CD4-positive, alpha-beta T cell treated with Interleukin-15 for 4 hours (primary cell): ENCODE measurements around the gene PMIS2.
A peak's percentile ranks its signal among the peaks of the same experiment; 100 is the strongest.

Experiments used
- DNase-seq: peaks from one replicate; pipeline ENCODE4 v3.0.0-alpha.2; 2020; ENCODE audit warnings: low spot score

PMIS2 gene

GRCh38 chr19:35585848-35586247 is at the start of gene PMIS2:
Gene PMIS2 (plus strand): TSS chr19:35586173. CDS start chr19:35586260, 87 bp downstream.
- DNase-seq = no peak

- no peak for DNase-seq
Measured at GRCh38 chr19:35539314-35539713, 46.7 kb upstream of the PMIS2 start.

- no peak for DNase-seq
Measured at GRCh38 chr19:35539850-35540249, 46.1 kb upstream of the PMIS2 start.

GRCh38 chr19:35540356-35540927 is 45.5 kb upstream of the PMIS2 start:
- no peak for DNase-seq

- no peak for DNase-seq
Measured at GRCh38 chr19:35542209-35542608, 43.8 kb upstream of the PMIS2 start.

GRCh38 chr19:35543280-35544109 is 42.5 kb upstream of the PMIS2 start:
- no peak for DNase-seq

DNA sequence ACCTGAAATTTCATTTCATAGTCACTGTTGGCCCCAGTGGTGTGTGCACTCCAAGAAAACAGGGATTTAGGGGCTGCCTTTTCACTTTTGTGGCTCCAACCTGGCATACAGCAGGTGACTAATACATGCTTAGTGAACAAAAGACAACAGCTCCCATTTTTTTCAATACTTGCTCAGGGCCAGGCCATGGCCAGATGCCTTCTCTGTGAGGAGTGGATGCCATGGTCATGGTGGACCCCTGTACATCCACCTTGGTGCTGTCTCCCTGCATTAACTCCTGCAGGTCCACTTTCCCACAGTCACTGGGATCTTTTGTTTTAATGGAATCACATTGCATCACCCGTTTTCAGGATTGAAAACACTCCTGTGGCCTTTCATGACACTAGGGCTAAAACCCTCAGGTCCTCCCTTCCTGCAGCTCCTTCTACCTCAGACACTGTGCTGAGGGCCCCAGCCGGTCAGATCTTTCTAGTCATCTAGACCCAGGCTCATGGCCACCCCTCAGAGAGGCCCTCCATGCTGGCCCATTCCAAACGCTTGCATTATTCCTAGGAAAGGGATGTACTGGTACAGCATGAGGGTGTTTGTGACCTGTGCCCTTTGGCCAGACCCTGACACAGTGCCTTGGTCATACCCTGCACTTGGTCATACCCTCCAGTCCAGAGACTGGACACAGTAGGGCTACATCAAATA is 41.7 kb upstream of the PMIS2 start:
- DNase-seq = no peak

GRCh38 chr19:35545001-35545854 is 40.7 kb upstream of the PMIS2 start, which contains the start of gene TMEM147:
Gene TMEM147 (plus strand): TSS chr19:35545626. CDS start chr19:35545740, 114 bp downstream.
- DNase-seq = peak; percentile 78

GRCh38 chr19:35545855-35546381 is 40.1 kb upstream of the PMIS2 start:
- peak; percentile 33 for DNase-seq

DNA sequence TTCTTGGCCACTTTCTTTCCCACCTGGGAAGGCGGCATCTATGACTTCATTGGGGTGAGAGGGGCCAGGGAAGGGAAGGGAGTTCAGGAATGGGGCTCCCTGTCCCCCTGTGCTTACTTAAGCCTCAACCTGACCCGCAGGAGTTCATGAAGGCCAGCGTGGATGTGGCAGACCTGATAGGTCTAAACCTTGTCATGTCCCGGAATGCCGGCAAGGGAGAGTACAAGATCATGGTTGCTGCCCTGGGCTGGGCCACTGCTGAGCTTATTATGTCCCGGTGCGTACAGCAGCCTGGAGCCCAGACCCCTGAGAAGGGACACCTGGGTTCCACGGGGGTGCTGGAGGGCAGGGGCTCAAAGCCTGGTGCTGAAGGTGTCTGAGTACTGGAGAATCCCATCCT is 39.4 kb upstream of the PMIS2 start:
- no peak for DNase-seq

DNA sequence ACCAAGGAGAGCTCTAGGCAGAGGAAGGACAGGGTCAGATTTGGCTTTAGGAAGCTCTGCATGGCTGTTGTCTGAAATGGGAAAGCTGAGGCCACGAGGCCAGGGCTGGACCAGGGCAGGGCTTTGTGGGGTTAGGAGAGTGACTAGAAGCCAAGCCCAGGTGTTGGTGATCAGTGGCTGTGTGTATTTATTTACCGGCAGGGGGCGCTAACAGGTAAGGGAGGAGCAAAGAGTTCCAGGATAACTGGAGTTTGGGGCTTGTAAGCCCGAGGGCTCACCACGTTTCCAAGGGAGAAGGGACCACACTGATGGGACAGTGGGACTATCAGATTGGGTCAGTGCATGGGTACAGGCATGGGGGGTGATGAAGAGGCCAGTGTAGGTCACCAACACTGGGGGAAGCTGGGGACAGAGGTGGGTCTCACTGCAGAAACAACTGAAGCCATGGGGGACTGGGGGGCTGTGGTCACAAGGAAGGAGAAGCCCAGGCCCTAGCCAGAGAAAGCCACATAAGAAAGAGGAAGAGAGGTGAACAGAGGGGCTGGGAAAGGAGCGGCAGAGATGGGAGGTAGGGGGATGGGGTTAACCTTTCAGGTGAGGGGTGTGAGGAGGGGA is 36.7 kb upstream of the PMIS2 start:
- DNase-seq = peak; percentile 63

GRCh38 chr19:35549879-35550523 is 36.0 kb upstream of the PMIS2 start:
- DNase-seq = no peak

- DNase-seq = no peak
Measured at GRCh38 chr19:35551091-35551810, 34.7 kb upstream of the PMIS2 start.

- DNase-seq = no peak
Measured at GRCh38 chr19:35552534-35553384, 33.2 kb upstream of the PMIS2 start.

GRCh38 chr19:35553385-35554000 is 32.5 kb upstream of the PMIS2 start:
- no peak for DNase-seq

GRCh38 chr19:35554076-35554475 is 31.9 kb upstream of the PMIS2 start:
- no peak for DNase-seq

DNA sequence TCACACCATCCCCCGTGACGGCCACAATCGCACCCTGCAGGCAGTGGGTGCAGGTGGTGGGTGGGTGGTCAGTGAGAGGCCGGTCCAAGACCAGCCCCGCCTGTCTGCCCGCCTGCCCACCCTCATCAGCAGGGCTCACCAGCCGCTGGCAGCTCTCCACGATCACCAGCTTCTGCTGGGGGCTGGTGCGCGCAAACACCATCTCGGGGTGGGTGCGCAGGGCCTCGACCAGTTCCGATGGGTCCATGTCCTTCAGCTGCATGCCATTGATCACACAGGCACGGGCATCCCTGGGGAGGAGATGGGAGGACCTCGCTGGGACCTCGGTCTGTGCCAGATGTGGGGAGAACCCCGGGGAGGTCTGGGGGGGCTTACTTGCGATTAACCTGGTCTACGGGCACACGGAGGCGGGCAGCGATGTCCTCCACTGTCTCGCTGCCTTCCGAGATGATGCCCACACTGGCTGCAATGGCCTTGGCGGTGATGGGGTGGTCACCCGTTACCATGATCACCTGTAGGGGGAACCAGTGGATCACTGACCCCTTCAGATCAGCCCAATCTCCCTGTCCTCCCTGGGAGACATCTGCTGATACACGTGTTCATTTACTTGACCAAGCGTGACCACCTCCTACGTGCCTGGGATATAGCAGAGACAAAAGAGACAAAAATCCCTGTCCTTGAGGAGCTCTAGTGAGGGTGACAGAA is 30.5 kb upstream of the PMIS2 start:
- DNase-seq = no peak

GRCh38 chr19:35556025-35556590 is 29.9 kb upstream of the PMIS2 start:
- no peak for DNase-seq
